ENCODE data around the gene RHOH.

GRCh38 chr4:40262861-40263260 is 66.0 kb downstream of the RHOH start:
- no peak for TF ChIP-seq CTCF (conservative IDR thresholded peaks at IDR 0.05; ENCODE audit: low read length)
- no peak for TF ChIP-seq EZH2phosphoT487 (IDR thresholded peaks at IDR 0.05; ENCODE audit: borderline replicate concordance, low read depth, low read length)

Measured in OCI-LY7 (cell line).